ENCODE data around the gene SLC25A45.

Gene SLC25A45

GRCh38 chr11:65388731-65389130 is 6.3 kb upstream of the SLC25A45 start:
- Histone ChIP-seq H3K36me3 (replicated peaks) (peaks cover 22% of the 10 kb centered on the region), H3K4me3 (ENCODE audit: low read depth, low read length) (peak overlapping the region; percentile 20), H3K27me3 (replicated peaks) (no peaks in the 10 kb centered on the region), H3K27ac (no peak overlapping the region)
- DNase-seq: no peak
- in situ Hi-C loops (cut with HindIII; ENCODE audit: low pct_ligation_motif_present, low sequenced_read_pairs): no loop called here
- TF ChIP-seq, protein P1, sequence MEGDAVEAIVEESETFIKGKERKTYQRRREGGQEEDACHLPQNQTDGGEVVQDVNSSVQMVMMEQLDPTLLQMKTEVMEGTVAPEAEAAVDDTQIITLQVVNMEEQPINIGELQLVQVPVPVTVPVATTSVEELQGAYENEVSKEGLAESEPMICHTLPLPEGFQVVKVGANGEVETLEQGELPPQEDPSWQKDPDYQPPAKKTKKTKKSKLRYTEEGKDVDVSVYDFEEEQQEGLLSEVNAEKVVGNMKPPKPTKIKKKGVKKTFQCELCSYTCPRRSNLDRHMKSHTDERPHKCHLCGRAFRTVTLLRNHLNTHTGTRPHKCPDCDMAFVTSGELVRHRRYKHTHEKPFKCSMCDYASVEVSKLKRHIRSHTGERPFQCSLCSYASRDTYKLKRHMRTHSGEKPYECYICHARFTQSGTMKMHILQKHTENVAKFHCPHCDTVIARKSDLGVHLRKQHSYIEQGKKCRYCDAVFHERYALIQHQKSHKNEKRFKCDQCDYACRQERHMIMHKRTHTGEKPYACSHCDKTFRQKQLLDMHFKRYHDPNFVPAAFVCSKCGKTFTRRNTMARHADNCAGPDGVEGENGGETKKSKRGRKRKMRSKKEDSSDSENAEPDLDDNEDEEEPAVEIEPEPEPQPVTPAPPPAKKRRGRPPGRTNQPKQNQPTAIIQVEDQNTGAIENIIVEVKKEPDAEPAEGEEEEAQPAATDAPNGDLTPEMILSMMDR (IDR thresholded peaks at IDR 0.05; ENCODE audit: low read depth, low read length, missing control alignments): no peak

GRCh38 chr11:65386307-65387140 is 4.1 kb upstream of the SLC25A45 start, which contains the start of gene FRMD8:
Gene FRMD8 (plus strand): TSS chr11:65386637. CDS start chr11:65387037, 400 bp downstream.
- in situ Hi-C loops (cut with HindIII; ENCODE audit: low pct_ligation_motif_present, low sequenced_read_pairs): no loop called here
- H3K36me3 ChIP-seq (replicated peaks): peaks cover under 1% of the 10 kb centered on the region
- peak within 1 kb of the TSS; percentile 91 for H3K4me3 ChIP-seq (ENCODE audit: low read depth, low read length)
- no peaks in the 10 kb centered on the region for H3K27me3 ChIP-seq (replicated peaks)
- TF ChIP-seq, protein P1 (IDR thresholded peaks at IDR 0.05; ENCODE audit: low read depth, low read length, missing control alignments): no peak
- H3K27ac ChIP-seq: peak within 1 kb of the TSS; percentile 73
- DNase-seq: peak; percentile 72

DNA sequence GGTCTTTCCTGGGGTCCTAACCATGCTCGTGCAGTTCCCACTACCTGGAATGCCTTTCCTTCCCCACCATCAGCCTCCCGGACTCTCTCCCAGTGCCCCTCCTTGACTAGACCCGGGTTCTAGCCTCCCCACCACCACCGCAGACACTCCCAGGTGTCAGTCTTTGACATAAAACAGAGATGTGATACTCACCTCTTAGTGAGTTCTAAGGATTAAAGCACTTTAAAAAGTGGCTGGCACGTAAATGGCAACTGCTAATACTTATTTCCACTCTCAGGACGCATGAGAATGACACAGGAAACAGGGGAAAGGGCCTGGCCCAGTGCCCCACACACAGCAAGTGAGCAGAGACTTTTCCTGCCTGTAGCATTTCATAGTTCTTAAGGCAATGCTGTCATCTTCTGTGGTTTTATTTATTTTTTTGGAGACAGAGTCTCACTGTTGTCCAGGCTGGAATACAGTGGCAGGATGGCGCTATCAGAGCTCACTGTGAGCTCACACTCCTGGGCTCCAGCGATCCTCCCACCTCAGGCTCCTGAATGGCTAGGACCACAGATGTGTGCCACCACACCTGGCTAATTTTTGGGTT is 1.9 kb upstream of the SLC25A45 start:
- in situ Hi-C loops (cut with HindIII; ENCODE audit: low pct_ligation_motif_present, low sequenced_read_pairs): no loop called here

DNA sequence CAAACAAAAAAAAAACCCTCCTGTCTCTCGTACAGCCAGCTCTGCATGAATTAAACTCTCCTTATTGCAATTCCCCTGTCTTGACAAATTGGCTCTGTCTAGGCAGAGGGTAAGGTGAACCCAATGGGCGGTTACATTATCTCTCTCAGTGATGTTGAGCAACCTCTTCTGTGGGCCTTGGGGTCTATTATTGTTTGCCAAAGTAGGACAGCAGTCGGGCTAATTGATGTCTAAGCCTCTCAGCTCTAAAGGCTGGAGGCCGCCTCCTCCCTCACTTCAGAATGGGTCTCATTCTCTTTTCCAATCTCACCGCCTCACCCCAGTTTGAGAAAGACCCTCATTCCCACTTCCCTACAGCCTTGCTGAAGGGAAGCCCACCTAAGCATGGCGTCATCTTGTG is 1.3 kb upstream of the SLC25A45 start:
- no peak for DNase-seq
- in situ Hi-C loops (cut with HindIII; ENCODE audit: low pct_ligation_motif_present, low sequenced_read_pairs): no loop called here
- no peak overlapping the region for H3K27ac ChIP-seq

More for the DNA sequence above, 1.9 kb upstream of the SLC25A45 start:
- H3K27me3 ChIP-seq (replicated peaks): no peaks in the 10 kb centered on the region
- DNase-seq: no peak
- TF ChIP-seq, protein P1 (IDR thresholded peaks at IDR 0.05; ENCODE audit: low read depth, low read length, missing control alignments): no peak
- no peaks in the 10 kb centered on the region for H3K36me3 ChIP-seq (replicated peaks)
- H3K27ac ChIP-seq: peak overlapping the region; percentile 6
- no peak overlapping the region for H3K4me3 ChIP-seq (ENCODE audit: low read depth, low read length)

DNA sequence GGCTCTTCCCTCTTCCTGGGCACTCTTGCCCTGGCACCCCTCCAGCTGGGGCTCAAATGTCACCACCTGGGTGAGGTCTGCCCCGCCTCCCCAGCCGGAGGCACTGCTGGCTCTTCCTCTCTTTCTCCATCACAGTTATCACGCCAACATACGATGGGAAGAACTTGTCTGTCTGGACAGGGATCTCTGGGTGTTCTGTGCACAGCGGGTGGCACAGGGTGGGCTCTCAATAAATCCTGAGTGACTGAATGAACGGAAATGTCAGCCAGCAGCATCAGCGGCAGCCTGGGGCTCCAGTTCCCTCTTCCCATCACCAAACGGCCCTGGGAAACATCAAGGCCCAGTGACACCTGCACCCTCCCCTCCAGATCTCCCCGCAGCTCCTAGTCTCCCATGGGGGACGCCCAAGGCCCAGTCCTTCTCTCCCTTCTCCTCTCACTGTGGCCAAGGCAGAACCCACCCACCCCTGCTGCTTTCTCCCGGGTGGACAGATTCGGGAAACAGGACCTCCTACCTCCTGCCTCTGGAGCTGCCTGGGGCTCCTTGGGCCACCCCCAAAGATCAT is 440 bp upstream of the SLC25A45 start:
- H3K27ac ChIP-seq: peak overlapping the region; percentile 95
- no peaks in the 10 kb centered on the region for H3K27me3 ChIP-seq (replicated peaks)
- no peak for DNase-seq
- H3K36me3 ChIP-seq (replicated peaks): no peaks in the 10 kb centered on the region
- in situ Hi-C loops (cut with HindIII; ENCODE audit: low pct_ligation_motif_present, low sequenced_read_pairs): no loop called here
- H3K4me3 ChIP-seq (ENCODE audit: low read depth, low read length): peak overlapping the region; percentile 33
- TF ChIP-seq, protein P1 (IDR thresholded peaks at IDR 0.05; ENCODE audit: low read depth, low read length, missing control alignments): no peak

More for the DNA sequence above, 1.3 kb upstream of the SLC25A45 start:
- H3K36me3 ChIP-seq (replicated peaks): no peaks in the 10 kb centered on the region
- H3K27me3 ChIP-seq (replicated peaks): no peaks in the 10 kb centered on the region
- H3K4me3 ChIP-seq (ENCODE audit: low read depth, low read length): no peak overlapping the region
- TF ChIP-seq, protein P1 (IDR thresholded peaks at IDR 0.05; ENCODE audit: low read depth, low read length, missing control alignments): no peak
